GM13977 (cell line): Measurements from ENCODE around the gene SLC9A6.

ENCODE experiments used
- DNase-seq: peaks from one replicate; pipeline ENCODE4 v3.0.0; 2012; ENCODE audit warnings: low spot score
- in situ Hi-C: fragments of 300-500 bp; cut with MboI; formaldehyde crosslinking; loops from one replicate; pipeline ENCODE4 v1.12.0; 2022; ENCODE audit warnings: low sequenced_read_pairs, low pct_unique_long_range_greater_than_20kb, mixed read lengths, inconsistent platforms; ENCODE audit not compliant: unreplicated experiment
- TF ChIP-seq, protein P1 (sequence below): IDR thresholded peaks from 2 replicates; pipeline ENCODE4 v1.5.1; 2012; ENCODE audit warnings: mild to moderate bottlenecking, control low read depth; ENCODE audit not compliant: insufficient read depth; ENCODE audit errors: extremely low read depth, missing control alignments

The SLC9A6 gene

DNA sequence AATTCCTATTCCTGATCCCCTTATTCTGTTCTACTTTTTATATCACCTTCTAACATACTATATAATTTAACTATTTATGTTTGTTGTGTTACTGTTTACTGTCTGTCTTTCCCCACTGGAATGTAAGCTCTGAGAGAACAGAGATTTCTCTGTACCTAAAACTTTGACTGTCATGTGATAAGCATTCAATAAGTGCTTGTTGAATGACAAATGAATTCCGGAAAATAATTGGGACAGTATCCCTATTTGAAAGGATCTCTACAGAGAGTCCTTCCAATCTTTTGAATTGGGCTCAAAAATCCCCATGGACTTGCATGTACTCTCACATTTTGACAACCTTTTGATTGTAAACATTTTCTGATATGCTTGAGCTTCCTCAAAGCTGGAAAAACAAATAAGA, 9.8 kb upstream of the SLC9A6 start:
- in situ Hi-C loops: no loop called here
- no peak for DNase-seq
- TF ChIP-seq, protein P1, sequence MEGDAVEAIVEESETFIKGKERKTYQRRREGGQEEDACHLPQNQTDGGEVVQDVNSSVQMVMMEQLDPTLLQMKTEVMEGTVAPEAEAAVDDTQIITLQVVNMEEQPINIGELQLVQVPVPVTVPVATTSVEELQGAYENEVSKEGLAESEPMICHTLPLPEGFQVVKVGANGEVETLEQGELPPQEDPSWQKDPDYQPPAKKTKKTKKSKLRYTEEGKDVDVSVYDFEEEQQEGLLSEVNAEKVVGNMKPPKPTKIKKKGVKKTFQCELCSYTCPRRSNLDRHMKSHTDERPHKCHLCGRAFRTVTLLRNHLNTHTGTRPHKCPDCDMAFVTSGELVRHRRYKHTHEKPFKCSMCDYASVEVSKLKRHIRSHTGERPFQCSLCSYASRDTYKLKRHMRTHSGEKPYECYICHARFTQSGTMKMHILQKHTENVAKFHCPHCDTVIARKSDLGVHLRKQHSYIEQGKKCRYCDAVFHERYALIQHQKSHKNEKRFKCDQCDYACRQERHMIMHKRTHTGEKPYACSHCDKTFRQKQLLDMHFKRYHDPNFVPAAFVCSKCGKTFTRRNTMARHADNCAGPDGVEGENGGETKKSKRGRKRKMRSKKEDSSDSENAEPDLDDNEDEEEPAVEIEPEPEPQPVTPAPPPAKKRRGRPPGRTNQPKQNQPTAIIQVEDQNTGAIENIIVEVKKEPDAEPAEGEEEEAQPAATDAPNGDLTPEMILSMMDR: no peak

DNA sequence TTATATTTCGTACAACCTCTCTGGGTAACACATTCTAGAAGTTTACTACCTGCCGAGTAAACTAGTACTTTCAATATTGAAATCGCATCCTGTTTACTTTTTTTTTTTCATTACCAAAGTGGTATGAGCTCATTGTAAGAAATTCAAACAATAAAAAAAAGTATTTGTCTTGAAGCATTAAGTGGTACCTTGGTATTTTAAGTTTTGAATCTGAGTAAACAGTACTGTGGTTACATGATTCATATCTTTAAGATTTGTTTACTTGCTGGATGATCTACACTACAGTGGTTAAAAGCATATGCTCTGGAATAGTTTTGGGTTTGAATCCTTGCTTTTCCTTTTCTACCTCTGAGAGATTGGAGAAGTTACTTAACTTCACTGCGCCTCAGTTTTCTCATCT, 7.6 kb upstream of the SLC9A6 start:
- no peak for DNase-seq
- in situ Hi-C loops: no loop called here
- TF ChIP-seq, protein P1: no peak

DNA sequence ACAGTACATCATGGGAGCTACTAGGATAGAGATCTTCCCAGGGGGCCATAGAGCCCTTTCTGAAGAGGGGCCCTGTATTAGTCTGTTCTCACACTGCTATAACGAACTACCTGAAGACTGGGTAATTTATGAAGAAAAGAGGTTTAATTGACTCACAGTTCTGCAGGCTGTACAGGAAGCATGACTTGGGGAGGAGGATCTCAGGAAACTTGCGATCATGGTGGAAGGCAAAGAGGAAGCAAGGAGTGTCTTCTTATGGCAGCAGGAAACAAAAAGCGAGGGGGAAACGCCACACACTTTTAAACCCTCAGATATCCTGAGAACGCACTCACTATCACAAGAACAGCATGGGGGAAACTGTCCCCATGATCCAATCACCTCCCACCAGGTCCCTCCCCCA, 4.2 kb upstream of the SLC9A6 start:
- in situ Hi-C loops: no loop called here
- TF ChIP-seq, protein P1: no peak

DNA sequence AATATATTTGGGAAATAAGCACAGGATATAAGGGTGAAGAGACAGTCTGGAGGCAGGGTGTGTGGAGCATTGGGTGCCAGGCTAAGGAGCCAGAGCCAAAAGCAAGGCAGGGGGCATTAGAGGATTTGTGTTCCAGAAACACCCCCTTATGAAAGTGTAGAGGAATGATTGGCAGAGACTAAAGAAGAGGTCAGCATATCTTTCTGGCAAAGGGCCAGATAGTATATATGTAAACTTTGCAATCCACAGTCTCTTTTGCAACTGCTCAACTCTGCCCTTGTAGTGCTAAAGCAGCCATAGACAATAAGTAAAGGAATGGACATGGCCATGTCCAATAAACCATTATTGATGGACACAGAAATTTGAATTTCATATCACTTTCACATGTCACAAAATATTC, 3.6 kb upstream of the SLC9A6 start:
- TF ChIP-seq, protein P1: no peak
- no peak for DNase-seq
- in situ Hi-C loops: no loop called here

More for the DNA sequence above, 4.2 kb upstream of the SLC9A6 start:
- no peak for DNase-seq

DNA sequence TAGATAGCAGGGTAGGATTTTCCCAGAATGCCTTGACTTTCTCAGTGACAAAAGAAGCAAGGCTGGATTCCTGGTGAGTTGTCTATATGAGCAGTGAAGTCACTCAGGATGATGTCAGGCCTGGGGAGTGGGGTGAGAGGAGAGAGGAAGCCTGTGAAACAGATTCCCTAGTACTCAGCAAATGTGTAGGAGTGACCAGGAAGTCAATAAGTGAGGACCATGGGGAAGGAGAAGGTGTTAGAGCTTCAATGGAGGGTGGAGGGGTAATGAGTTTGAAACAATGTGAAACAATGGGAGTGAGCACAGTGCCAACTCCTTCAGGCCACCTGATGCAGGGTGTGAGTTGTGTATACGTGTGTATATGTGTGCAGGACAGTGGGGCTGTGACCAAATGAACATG, 2.4 kb upstream of the SLC9A6 start:
- TF ChIP-seq, protein P1: no peak
- DNase-seq: no peak
- in situ Hi-C loops: no loop called here

DNA sequence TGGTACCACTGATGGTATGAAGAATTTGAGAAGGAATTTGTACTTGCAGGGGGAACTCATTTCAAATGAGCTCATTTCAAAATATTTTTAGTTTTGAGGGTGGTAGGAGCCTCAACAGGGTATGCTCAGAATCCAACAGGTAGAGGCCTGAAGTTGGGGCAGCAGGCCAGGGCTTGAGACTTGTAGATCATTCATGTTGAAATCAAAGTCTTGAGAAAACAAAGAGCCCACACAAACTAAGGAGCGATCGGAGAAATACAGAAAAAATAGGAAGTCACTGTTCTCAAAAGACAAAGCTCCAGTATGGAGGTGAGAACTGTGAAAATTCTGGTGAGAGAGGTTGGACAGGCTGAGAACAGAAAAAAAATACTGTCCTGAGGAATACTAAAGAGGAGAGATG, 979 bp upstream of the SLC9A6 start:
- no peak for DNase-seq
- TF ChIP-seq, protein P1: no peak
- in situ Hi-C loops: no loop called here

DNA sequence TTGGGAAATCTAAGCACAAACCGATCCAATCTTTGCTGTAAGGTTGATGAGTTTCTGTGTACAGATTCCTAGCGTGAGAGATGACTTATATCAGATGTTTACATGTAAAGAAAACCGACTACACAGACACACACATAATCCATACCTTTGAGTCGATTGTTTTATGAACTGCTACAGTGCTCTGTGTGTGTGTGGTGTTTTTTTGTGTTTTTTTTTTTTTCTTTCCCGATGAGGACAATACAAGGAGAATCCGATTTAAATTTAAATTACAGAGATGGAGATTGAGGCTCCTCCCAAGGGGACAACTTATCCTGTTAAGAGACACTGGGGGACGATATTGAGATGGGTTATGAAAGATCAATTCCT, 461 bp upstream of the SLC9A6 start:
- no peak for DNase-seq
- TF ChIP-seq, protein P1: no peak

More for the DNA sequence above, 461 bp upstream of the SLC9A6 start:
- in situ Hi-C loops: no loop called here
